ENCODE results near the gene NME3. TPM values are rescaled to one million over a fixed set of nuclear protein-coding genes. Genes with fewer than 3 reads are reported as not detected.
A peak's percentile ranks its signal among the peaks of the same experiment; 100 is the strongest.

NME3 gene
- total and polyA plus RNA-seq, 2 of the 4 experiments (the other 2 are of a cell fraction): 12.7 to 41.2 TPM

DNA sequence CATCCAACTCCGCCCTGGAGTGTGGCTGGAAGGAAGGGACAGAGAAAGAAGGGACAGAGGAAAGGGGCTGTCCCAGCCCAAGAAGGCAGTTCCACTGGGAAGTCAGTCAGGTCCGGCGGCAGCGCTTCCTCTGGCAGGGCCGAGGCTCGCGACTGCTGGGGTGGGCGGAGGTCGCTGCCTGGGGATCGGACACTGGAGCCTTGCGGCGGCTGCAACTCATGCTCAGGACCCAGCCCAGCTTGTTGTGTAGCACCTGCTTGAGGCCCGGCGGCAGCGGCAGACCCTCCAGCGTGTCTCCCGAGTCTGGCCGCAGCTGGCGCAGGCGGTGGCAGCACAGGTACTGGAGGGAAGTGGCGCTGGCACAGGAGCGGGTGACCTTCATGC lies 5.6 kb upstream of the NME3 start:
- Histone ChIP-seq H3K27ac (ENCODE audit: insufficient read depth, low read length) (no peak overlapping the region), H3K4me3 (ENCODE audit: insufficient read depth, low read depth, low read length) (no peak overlapping the region), H2BK20ac (ENCODE audit: low read depth, low read length) (no peak overlapping the region), H4K91ac (ENCODE audit: insufficient read depth, low read depth, low read length) (no peak overlapping the region), H3K9me3 (ENCODE audit: control insufficient read depth, insufficient read depth, low read length) (no peaks in the 10 kb centered on the region), H4K5ac (ENCODE audit: low read depth, low read length) (no peak overlapping the region), H3K56ac (ENCODE audit: extremely low read depth, insufficient read depth, low read length) (no peak overlapping the region), H3K4ac (ENCODE audit: low read depth, low read length) (no peak overlapping the region), H4K20me1 (ENCODE audit: insufficient read depth, low read length) (peaks cover 18% of the 10 kb centered on the region), H3K9me1 (ENCODE audit: insufficient read depth, low read length) (peaks cover 7% of the 10 kb centered on the region; the same call in 1 of the 2 replicates), H3K4me1 (ENCODE audit: control insufficient read depth, insufficient read depth, low read length) (peaks cover 14% of the 10 kb centered on the region), H3K79me1 (ENCODE audit: low read depth in 1 of 2, low read length in 2 of 2) (peaks cover 14 to 63% of the 10 kb centered on the region in 2 experiments), H2BK15ac (ENCODE audit: low read depth, low read length) (no peak overlapping the region), H2AK9ac (replicated peaks; ENCODE audit: low read depth, low read length, poor library complexity) (no peak overlapping the region), H3K18ac (ENCODE audit: low read depth, low read length) (no peak overlapping the region), H2BK5ac (ENCODE audit: low read depth, low read length, poor library complexity, severe bottlenecking) (no peak overlapping the region), H2BK120ac (ENCODE audit: low read depth, low read length) (no peak overlapping the region), H2AK5ac (ENCODE audit: low read depth, low read length) (no peak overlapping the region), H4K8ac (ENCODE audit: low read depth in 2 of 2, low read length in 2 of 2) (no peak overlapping the region), H3K9ac (ENCODE audit: low read depth, low read length) (no peak overlapping the region), H3K23ac (ENCODE audit: low read depth, low read length) (no peak overlapping the region), H3K27me3 (ENCODE audit: control insufficient read depth, insufficient read depth, low read length) (no peaks in the 10 kb centered on the region), H3K14ac (replicated peaks; ENCODE audit: low read depth, low read length) (no peak overlapping the region), H3K36me3 (ENCODE audit: control insufficient read depth, insufficient read depth, low read length) (peaks cover 32% of the 10 kb centered on the region), H3K4me2 (ENCODE audit: low read depth, low read length) (no peak overlapping the region), H2AFZ (replicated peaks; ENCODE audit: low read length, poor library complexity) (peak overlapping the region; percentile 51)
- ChIA-PET POLR2A (ENCODE audit: unreplicated experiment) (no interaction called here), CTCF (no interaction called here)
- 97% methylated on average over 19 of the region's 22 CpGs; no CpG with 5 or more reads in 1 of the 2 experiments for WGBS, 2 experiments (ENCODE audit: extremely low coverage in 2 of 2, insufficient read length in 1 of 2)
- DNase-seq (no peak), ATAC-seq (ENCODE audit: low read depth) (no peak)
- in situ Hi-C loops (cut with MboI; ENCODE audit: low sequenced_read_pairs): no loop called here
- dilution Hi-C loops (cut with HindIII; ENCODE audit: low sequenced_read_pairs, unreplicated experiment): no loop called here
- BruUV-seq (replicated peaks): no TSS peak
- TF ChIP-seq CHD1 (IDR thresholded peaks at IDR 0.05; ENCODE audit: low read depth, low read length) (no peak), BHLHE40 (IDR thresholded peaks at IDR 0.05; ENCODE audit: low read depth, low read length) (no peak), SMC3 (IDR thresholded peaks at IDR 0.05; ENCODE audit: low read depth, low read length) (no peak), MAZ (IDR thresholded peaks at IDR 0.05; ENCODE audit: borderline replicate concordance, low read depth, low read length) (no peak), ELK1 (IDR thresholded peaks at IDR 0.05; ENCODE audit: borderline replicate concordance, low read depth, low read length) (no peak), CEBPB (IDR thresholded peaks at IDR 0.05; ENCODE audit: low read depth, low read length) (no peak), RAD21 (IDR thresholded peaks at IDR 0.05; ENCODE audit: low read length) (no peak), MAFK (IDR thresholded peaks at IDR 0.05; ENCODE audit: low read depth, low read length) (no peak)
- TF ChIP-seq, protein P1, sequence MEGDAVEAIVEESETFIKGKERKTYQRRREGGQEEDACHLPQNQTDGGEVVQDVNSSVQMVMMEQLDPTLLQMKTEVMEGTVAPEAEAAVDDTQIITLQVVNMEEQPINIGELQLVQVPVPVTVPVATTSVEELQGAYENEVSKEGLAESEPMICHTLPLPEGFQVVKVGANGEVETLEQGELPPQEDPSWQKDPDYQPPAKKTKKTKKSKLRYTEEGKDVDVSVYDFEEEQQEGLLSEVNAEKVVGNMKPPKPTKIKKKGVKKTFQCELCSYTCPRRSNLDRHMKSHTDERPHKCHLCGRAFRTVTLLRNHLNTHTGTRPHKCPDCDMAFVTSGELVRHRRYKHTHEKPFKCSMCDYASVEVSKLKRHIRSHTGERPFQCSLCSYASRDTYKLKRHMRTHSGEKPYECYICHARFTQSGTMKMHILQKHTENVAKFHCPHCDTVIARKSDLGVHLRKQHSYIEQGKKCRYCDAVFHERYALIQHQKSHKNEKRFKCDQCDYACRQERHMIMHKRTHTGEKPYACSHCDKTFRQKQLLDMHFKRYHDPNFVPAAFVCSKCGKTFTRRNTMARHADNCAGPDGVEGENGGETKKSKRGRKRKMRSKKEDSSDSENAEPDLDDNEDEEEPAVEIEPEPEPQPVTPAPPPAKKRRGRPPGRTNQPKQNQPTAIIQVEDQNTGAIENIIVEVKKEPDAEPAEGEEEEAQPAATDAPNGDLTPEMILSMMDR (conservative IDR thresholded peaks at IDR 0.05; ENCODE audit: low read depth, low read length): no peak
- intact Hi-C loops (cut with micrococcal nuclease): no loop called here
